ENCODE data around the gene ZNF281.

The ZNF281 gene

GRCh38 chr1:200388791-200389190 lies 21.0 kb downstream of the ZNF281 start:
- no peak for DNase-seq

DNA sequence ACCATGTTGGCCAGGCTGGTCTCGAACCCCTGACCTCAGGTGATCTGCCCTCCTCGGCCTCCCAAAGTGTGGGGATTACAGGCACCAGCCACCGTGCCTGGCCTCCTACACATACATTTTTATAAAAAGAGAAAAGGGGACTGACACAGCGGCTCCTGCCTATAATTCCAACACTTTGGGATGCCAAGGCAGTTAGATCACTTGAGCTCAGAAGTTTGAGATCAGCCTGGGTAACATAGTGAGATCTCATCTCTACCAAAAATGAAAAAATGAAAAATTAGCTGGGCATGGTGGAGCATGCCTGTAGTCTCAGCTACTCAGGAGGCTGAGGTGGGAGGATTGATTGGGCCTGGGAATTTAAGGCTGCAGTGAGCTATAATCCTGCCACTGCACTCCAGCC lies 23.4 kb downstream of the ZNF281 start:
- DNase-seq = no peak

DNA sequence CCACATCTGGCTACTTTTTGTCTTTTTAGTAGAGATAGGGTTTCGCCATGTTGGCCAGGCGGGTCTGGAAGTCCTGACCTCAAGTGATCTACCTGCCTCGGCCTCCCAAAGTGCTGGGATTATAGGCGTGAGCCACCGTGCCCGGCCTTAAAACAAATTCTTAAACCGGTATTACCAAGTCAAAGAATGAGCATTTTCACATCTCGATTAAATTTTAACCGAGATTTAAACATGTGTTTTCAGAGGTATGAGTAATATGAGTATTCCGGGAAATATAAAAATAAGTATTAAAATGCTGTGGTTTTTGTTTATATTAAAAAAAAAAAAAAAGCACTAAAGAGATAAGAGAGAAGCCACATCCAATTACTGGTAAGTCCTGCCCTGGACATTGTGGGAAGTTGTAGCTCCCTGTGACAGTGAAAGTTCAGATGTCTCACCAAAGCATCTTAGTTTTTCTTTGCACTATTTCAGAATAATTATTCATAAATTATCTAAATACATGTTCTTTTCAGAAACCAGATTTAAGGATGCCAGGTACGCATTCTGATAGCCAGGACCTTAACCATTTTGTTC lies 24.9 kb downstream of the ZNF281 start:
- no peak for DNase-seq

DNA sequence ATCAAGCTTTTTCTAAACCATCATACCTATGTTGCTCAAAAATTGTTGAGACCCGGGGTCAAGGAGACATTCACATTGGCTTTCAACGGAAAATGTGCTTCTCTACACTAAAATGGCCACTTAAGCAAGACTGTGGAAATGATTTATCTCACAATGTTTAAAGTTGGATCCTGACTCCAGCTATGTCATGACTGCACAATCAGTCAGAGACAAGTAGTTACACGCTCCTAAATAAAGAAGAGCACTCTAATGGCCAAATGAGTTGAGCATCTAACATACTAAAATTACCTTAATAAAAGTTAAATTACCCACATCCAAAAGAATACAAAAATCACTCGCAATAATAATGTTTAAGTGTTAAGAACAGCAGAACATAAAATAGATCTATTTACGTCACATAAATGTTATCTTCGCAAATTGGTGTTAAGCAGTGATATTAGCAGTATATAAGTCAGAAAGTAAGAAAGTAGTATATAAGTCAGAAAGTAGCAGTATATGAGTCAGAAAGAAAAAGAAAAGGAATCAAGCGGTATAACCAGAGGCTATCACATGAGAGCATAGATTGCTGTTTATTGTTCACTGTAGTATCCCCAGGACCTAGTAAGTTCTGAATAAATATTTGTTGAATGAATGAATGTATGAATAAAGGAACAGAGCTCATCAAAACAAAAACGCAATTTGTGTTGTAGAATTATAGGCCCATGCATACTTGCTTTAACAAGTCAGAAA lies 28.4 kb downstream of the ZNF281 start:
- DNase-seq = no peak

GRCh38 chr1:200380589-200381021 lies 29.2 kb downstream of the ZNF281 start:
- DNase-seq = no peak

DNA sequence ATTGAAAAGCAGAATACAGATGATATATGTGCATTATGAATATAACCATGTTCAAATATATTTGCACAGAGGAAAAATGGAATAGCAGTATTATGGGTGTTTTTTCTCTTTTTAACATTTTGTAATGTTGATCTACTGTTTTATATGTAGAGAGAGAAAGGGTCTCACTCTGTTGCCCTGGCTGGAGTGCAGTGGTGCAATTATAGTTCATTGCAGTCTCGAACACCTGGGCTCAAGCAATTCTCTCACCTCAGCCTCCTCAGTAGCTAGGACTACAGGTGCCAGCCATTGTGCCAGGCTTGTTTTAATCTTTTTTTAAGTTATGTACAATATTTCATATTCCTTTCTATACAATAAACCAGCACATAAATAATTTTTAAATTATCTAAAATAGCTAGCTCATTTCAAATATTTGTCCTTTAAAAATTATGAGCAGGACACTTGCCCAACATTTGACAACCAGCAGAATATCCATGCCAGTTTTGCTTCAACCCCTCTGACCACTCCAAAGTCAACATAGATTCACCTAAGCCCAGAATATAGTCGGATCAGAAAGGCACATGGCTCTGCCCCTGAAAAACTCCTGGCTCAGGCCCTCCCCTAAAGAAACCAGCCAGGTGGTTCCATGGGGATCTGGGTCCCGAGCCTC lies 29.8 kb downstream of the ZNF281 start:
- no peak for DNase-seq

DNA sequence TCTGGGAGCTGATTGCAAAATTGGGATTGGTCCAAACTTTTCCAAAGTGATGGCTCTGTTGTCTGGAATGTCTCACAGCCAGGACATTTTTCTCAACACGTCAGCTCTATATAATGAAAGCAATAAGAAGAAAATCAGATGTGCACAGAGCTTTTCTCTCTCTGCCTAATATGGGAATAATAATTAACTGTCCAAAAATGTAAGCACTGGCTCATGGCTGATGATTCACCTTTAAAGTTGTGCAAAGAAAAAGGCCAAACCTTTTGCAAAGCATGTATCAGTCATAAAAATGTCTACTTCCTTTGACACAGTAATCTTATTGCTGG lies 30.4 kb downstream of the ZNF281 start:
- DNase-seq = peak in 2 of 4 experiments; percentile 51 to 57

- DNase-seq = no peak
Measured at GRCh38 chr1:200378096-200378495, 31.7 kb downstream of the ZNF281 start.

DNA sequence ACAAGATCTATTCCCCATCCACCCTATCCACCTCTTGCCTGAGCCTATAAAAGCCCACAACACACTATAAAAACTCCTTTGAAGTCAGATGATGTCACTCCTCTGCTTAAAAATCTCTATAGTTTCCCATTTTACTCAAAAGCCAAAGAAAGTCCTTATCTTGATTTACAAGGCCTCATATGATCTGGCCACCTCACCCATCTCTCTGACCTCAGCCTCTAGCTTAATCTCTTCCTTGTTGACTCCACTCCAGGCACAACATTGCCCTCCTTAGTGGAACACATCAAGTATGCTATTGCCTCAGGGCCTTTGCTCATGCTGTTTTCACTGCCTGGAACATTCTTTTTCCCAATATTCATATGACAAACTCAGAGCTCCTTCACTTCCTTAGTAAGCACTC lies 33.3 kb downstream of the ZNF281 start:
- DNase-seq = peak in 3 of 4 experiments; percentile 36 to 70 (median 48)

GRCh38 chr1:200374569-200375295 lies 35.1 kb downstream of the ZNF281 start:
- no peak for DNase-seq

DNA sequence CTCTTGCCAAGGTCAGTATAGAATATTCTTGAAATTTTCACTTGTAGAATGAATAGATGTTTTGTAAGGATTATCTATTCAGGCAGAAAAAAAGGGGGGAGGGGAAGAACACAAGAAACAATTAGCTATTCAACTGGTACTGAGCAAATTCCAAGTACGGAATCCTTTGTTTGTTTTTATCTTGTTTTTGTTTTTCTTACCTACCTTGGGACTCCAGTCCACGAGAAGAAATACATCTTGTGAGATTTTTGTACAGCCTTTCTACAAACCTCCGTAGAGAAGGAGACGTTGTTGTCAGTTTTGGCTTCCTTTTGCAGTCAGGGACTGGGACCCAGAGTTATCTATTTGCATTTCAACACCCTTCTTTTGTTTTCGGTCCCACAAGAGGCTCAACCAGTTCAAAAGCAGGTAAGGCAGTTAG lies 36.0 kb downstream of the ZNF281 start:
- no peak for DNase-seq

GRCh38 chr1:200372885-200373181 lies 37.0 kb downstream of the ZNF281 start:
- no peak for DNase-seq

DNA sequence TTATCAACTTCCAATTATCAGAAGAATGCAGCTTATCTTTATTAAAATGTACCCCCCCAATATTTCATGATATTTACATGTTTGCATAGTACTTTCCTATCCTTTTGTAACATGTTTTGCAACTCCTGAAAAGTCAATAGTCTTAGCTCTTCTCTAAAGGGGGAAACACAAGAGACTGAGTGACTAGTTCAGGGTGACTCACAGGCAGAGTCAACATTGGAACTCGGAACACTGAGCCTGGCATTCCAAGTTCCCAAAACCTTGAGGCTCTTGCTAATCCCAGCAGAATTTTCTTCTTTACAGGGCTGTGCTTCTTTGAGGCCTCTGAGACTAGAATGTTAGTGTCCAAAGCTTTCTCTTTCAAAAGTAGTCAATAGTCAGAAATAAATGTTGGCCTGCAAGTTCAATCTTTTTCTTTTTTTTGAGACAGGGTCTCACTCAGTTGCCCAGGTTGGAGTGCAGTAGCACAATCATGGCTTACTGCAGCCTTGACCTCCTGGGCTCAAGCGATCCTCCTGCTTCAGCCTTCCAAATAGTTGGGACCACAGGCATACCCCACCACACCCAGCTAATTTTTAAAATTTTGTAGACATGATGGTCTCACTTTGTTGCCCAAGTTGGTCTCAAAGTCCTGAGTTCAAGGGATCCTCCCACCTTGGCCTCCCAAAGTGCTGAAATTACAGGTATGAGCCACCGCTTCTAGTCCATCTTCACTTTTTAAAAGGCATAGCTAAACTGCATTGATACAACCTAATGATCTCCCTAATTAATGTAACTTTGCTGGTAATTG lies 37.5 kb downstream of the ZNF281 start:
- peak; percentile 53 to 77 (median 74) for DNase-seq

DNA sequence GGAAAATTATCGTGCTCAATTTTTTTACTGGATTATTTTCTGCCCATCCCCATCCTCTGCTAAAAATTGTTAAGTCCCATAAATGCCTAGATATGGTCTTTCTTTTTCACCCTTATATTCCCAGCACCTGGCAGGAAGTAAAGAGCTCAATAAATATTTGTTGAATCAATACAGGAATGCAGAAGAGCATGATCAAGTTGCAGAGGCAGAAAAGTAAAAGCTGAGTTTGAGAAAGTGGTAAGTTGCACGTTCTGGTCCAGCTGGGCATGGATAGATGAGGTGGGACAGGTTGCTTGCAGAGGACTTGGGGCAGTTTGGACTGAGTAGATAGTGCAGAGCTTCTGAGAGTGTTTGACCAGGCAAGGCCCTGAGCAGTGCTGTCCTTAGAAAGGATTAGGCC lies 40.1 kb downstream of the ZNF281 start:
- DNase-seq = no peak

DNA sequence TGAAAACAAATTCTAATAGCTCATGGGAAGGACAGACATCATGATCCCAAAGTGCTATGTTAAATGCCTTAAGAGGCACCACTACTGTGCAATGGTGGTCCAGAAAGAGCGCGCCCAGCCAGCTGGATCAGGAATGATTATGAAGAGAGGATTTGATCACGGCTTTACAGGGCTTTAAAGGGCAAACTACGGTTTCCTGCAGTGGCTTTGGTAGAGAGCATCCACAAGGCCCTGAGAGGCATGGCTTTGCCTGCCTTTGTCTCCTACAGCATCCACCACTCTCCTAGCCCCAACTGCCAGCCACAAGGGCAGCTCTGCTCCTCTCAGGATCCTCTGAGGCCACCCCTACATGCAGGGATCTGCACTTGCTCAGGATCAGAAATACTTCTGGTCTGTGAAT lies 40.7 kb downstream of the ZNF281 start:
- no peak for DNase-seq

DNA sequence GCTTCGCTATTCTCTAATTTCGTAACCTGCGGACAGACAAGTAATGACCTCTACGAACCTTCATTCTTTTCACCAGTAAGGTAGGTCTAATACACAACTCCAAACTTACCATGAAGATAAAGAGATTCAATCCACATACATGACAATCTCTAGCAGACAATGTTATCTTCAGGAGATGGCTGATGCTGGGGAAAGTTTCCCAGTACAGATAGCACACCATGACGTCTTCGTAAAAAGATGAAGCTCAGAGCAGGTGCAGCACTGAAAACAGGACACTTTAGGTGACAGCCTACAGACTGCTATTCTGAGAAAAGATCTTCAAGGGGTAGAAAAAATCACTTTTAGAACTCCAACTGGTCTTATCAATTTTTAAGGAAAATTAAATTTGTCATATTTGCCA lies 41.3 kb downstream of the ZNF281 start:
- DNase-seq = no peak

DNA sequence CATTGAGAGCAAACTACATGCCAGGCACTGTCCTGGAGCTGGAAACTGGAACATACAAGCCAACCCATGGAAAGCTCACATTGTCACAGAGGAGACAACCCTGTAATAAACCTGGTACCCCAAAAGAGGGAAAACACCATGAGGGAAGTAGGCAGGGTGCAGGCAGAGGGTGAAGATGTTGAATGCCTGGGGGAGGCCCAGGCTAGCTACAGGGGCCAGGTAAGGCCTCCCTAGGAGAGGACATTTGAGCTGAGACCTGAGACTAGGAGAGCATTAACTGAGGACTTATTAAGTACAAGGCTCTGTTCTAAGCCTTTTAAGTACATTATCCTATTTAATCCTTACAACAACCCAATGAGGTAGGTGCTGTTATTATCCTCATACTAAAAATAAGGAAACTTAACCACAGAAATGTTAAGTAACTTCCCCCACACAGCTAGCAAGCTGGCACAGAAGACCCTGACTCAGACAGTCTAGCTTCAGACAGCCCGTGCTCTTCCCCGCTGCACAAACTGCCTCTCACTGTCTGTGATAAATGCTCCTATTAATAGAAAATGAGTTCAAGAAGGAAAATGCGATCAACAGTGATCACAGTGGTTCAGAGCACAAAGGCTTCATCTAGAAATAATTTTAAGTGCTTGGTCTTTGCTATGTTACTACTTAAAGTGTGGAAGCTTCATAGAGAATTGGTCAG lies 41.8 kb downstream of the ZNF281 start:
- DNase-seq = peak; percentile 81 to 94 (median 86)

- peak; percentile 78 to 91 (median 82) for DNase-seq
Measured at GRCh38 chr1:200366577-200367253, 43.1 kb downstream of the ZNF281 start.

GRCh38 chr1:200365897-200366426 lies 43.9 kb downstream of the ZNF281 start:
- no peak for DNase-seq

- no peak for DNase-seq
Measured at GRCh38 chr1:200364831-200365230, 45.0 kb downstream of the ZNF281 start.

DNA sequence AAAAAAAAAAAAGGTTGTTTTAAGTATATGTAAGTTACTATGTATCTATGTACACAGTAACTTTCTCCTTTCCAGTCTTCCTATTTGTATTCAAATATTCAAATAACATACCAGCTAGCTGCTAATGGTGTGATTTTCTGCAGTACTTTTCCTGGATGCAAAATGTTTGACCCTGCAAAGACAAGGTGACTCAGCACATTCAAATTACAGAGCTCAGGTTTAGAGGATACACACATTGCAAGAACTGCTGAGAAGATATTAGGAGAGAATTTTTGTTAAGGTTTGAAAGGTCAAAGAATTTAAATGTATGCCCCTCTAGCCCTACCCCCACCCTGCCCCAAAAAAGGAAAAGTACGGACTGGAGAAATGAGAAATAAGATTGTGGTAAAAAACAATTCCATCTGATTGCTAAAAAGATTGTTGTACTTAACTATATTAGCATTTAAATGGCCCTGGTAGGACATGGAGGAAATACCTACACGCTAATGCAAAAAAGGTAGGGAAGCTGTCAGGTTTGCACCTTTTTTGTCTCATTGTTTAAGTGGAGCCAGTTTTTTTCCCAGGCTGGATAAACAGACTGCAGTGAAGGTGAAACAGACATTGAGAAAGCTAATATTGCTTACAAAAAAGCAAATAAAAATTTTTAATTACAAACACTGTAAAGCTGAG lies 45.6 kb downstream of the ZNF281 start:
- DNase-seq = no peak

Data from suppressor macrophage (primary cell).